ENCODE data around the gene FAM50A.

The FAM50A gene

GRCh38 chrX:154444755-154445246 is 860 bp downstream of the FAM50A start:
- H3K27ac ChIP-seq = peak overlapping the region; percentile 77
- no peak for TF ChIP-seq CTCF (conservative IDR thresholded peaks at IDR 0.05)

GRCh38 chrX:154445776-154446175 is 1.8 kb downstream of the FAM50A start:
- TF ChIP-seq CTCF (conservative IDR thresholded peaks at IDR 0.05) = no peak
- no peak overlapping the region; the same call in 1 of the 2 replicates for H3K27ac ChIP-seq

- no peak overlapping the region for H3K27ac ChIP-seq
- no peak for TF ChIP-seq CTCF (conservative IDR thresholded peaks at IDR 0.05)
Observed at GRCh38 chrX:154446430-154446829, 2.5 kb downstream of the FAM50A start.

GRCh38 chrX:154448484-154448883 is 4.5 kb downstream of the FAM50A start:
- no peak overlapping the region for H3K27ac ChIP-seq
- TF ChIP-seq CTCF (conservative IDR thresholded peaks at IDR 0.05) = no peak

GRCh38 chrX:154449618-154450017 is 5.7 kb downstream of the FAM50A start:
- no peak overlapping the region for H3K27ac ChIP-seq
- no peak for TF ChIP-seq CTCF (conservative IDR thresholded peaks at IDR 0.05)

GRCh38 chrX:154450312-154450711 is 6.4 kb downstream of the FAM50A start:
- no peak for TF ChIP-seq CTCF (conservative IDR thresholded peaks at IDR 0.05)
- H3K27ac ChIP-seq = no peak overlapping the region

GRCh38 chrX:154452823-154453222 is 8.9 kb downstream of the FAM50A start:
- no peak for TF ChIP-seq CTCF (conservative IDR thresholded peaks at IDR 0.05)
- H3K27ac ChIP-seq = no peak overlapping the region
